Measurements from ENCODE around the gene OAF. TPM values are rescaled to one million over a fixed set of nuclear protein-coding genes. Genes with fewer than 3 reads are reported as not detected.
A peak's percentile ranks its signal among the peaks of the same experiment; 100 is the strongest.
"Not testable (repeated sequence)": the region's sequence is repeated elsewhere in the genome, so short reads cannot be mapped to it uniquely, and the experiment has no call there.

OAF gene
- total RNA-seq, 4 donors from 2014 or later: 31.7 to 77.1 (median 36.2) TPM

DNA sequence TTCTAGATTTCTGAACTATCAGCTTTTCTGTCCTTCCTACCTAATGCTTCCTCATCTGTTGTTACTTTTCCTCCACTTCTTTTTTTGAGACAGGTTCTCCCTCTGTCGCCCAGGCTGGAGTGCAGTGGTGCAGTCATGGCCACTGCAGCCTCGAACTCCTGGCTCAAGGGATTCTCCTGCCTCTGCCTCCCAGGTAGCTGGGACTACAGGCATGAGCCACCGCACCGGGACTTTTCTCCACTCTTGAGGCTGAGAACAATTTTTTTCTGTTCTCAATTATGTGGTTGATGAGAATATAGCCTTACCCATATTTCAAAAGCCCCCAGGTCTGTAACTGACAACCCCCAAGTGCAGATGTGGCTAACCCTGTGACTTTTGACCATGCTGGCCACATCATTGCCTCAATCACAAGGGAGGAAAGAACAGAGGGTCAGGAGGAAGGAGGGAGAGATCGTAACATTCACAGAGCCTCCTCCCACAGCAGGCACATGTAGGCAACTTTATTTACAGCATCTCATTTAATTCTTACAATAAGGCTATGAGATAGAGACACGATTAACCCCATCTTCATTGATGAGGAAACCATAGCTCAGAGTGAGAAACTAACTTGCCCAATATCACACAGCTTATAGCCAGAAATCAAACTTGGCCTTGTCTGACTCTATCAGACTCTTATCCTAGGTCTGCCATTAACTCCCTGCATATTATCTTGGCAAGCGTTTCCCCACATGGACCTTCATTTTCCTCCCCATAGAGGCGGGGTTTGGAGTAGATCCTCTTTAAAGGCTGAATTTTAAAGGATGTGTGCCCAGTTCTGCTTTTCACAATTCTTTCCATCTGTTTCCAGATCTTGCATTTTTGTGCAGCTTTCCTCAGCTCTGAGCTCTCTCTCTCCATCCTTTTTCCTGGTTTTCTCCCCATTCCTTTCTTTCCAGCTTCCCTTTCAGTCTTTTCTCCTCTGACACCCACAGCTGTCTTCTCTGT, 38.7 kb downstream of the OAF start:
- no peaks in the 10 kb centered on the region for H3K36me3 ChIP-seq
- DNase-seq: no peak
- H3K27me3 ChIP-seq: no peaks in the 10 kb centered on the region
- no peak overlapping the region for H3K4me3 ChIP-seq (replicated peaks in 1 of 3)
- peaks cover 0 to under 1% of the 10 kb centered on the region in 2 donors for H3K4me1 ChIP-seq
- 83 to 87% methylated on average over 8 of the region's 8 CpGs for WGBS, 2 donors
- no peak for TF ChIP-seq POLR2A (IDR thresholded peaks at IDR 0.05)
- TF ChIP-seq, protein P1, sequence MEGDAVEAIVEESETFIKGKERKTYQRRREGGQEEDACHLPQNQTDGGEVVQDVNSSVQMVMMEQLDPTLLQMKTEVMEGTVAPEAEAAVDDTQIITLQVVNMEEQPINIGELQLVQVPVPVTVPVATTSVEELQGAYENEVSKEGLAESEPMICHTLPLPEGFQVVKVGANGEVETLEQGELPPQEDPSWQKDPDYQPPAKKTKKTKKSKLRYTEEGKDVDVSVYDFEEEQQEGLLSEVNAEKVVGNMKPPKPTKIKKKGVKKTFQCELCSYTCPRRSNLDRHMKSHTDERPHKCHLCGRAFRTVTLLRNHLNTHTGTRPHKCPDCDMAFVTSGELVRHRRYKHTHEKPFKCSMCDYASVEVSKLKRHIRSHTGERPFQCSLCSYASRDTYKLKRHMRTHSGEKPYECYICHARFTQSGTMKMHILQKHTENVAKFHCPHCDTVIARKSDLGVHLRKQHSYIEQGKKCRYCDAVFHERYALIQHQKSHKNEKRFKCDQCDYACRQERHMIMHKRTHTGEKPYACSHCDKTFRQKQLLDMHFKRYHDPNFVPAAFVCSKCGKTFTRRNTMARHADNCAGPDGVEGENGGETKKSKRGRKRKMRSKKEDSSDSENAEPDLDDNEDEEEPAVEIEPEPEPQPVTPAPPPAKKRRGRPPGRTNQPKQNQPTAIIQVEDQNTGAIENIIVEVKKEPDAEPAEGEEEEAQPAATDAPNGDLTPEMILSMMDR (IDR thresholded peaks at IDR 0.05): no peak
- no peaks in the 10 kb centered on the region for H3K9me3 ChIP-seq
- intact Hi-C loops (cut with DNase I): no loop called here
- no peak overlapping the region for H3K27ac ChIP-seq

DNA sequence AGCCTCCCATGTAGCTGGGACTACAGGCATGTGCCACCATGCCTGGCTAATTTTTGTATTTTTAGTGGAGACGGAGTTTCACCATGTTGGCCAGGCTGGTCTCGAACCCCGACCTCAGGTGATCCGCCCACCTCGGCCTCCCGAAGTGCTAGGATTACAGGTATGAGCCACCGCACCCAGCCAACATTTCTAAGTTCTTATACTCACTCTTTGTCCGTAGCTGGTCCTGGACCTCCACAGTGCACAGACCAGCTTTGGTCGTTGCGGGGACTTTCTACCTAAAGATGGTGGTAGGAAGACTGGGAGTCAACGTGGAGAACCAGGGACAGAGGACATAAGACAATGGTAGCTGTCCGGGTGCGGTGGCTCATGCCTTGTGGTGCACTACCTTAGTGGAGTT, 42.5 kb downstream of the OAF start:
- DNase-seq; H3K4me3 ChIP-seq (replicated peaks in 1 of 3); H3K27ac ChIP-seq; H3K36me3 ChIP-seq; H3K9me3 ChIP-seq; H3K27me3 ChIP-seq; intact Hi-C loops (cut with DNase I); H3K4me1 ChIP-seq: not testable (repeated sequence)
- 93 to 94% methylated on average over 13 of the region's 13 CpGs for WGBS, 2 donors

DNA sequence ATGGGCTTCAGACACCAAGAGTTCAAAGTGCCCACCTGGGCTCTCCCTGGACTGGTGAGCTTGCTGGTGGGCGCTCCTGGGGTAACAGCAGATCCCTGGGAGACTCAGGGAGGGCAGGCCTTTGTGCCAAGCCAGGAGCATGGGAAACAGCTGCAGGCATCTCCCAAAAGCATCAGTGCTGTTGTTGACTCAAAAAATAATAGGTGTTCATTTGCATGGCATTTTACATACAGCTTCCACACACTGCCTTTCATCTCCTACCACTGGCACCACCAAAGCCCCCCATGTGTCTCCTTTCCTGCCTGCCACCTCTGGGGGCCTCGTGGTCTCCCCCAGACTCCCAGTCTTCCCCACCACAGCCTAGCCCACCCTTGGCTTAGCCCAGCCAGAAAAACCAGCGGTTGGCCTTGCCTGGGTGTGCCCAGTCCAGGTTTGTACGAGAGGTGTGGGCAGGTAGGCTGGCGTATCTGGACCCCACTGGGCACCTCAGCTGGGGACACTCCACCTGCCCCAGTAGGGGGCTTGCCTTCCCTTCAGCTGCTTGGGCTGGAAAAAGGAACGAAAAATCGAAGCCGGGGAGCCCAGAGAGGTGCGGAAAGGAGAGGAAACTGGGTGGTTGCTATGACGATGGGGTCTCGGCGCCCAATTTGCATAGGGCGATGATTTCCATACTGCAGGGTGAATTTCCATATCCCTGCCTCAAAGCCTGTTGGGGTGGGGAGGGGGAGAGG, 44.1 kb downstream of the OAF start:
- WGBS, 2 donors: 17 to 18% methylated on average over 13 of the region's 13 CpGs

DNA sequence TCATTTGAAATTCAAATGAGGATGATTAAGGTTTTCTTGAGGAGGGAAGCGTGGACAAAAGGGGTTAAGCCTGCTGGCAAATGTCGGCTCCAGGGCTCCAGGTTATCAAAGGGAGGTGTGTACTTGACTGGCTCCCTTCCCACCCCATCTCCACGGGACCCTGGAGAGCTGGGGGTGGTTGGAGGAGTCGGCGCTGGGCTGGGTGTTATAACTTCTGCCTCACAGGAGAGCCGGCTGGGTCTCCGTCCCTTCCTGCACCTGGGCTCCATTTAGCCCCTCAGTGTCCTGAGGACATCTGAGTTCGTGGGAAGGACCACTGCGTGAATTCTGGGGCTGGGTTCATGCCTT, 44.7 kb downstream of the OAF start:
- no peaks in the 10 kb centered on the region for H3K9me3 ChIP-seq
- no peak overlapping the region for H3K27ac ChIP-seq
- WGBS, 2 donors: 13 to 16% methylated on average over 9 of the region's 9 CpGs
- TF ChIP-seq POLR2A (IDR thresholded peaks at IDR 0.05): no peak
- TF ChIP-seq, protein P1 (IDR thresholded peaks at IDR 0.05): no peak
- no peak overlapping the region for H3K4me3 ChIP-seq (replicated peaks in 1 of 3)
- intact Hi-C loops (cut with DNase I): no loop called here
- H3K36me3 ChIP-seq: no peaks in the 10 kb centered on the region
- no peak for DNase-seq
- H3K27me3 ChIP-seq: no peaks in the 10 kb centered on the region
- H3K4me1 ChIP-seq: peaks cover 6 to 8% of the 10 kb centered on the region in 2 donors

More for the DNA sequence above, 44.1 kb downstream of the OAF start:
- Histone ChIP-seq H3K36me3 (no peaks in the 10 kb centered on the region), H3K27ac (no peak overlapping the region), H3K27me3 (no peaks in the 10 kb centered on the region), H3K4me1 (peaks cover 6 to 8% of the 10 kb centered on the region in 2 donors), H3K4me3 (replicated peaks in 1 of 3) (no peak overlapping the region), H3K9me3 (no peaks in the 10 kb centered on the region)
- intact Hi-C loops (cut with DNase I): no loop called here
- TF ChIP-seq, protein P1 (IDR thresholded peaks at IDR 0.05): no peak
- TF ChIP-seq POLR2A (IDR thresholded peaks at IDR 0.05): no peak
- DNase-seq: peak; percentile 17 to 26

DNA sequence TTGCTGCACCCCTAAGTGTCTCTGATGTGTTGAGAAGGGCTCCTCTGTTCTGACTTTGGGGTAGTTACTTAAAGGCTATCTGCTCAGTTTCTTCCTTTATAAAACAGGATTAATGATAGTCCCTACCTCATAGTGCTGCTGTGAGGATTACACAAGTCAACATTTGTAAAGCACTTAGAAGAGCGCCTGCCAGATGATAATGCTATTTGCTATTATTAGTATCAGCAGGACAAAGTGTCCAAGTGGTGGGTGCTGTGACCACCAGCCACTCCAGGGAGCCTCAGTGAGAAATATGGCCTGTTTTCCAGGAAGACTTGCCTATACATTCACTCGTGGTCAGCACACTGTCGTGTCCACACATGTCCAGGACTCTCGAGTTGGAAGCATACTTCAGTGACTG, 45.3 kb downstream of the OAF start:
- H3K9me3 ChIP-seq: no peaks in the 10 kb centered on the region
- TF ChIP-seq, protein P1 (IDR thresholded peaks at IDR 0.05): no peak
- TF ChIP-seq POLR2A (IDR thresholded peaks at IDR 0.05): no peak
- WGBS, 2 donors: 62 to 64% methylated on average over 4 of the region's 4 CpGs
- no peaks in the 10 kb centered on the region for H3K36me3 ChIP-seq
- peaks cover 6 to 8% of the 10 kb centered on the region in 2 donors for H3K4me1 ChIP-seq
- no peak for DNase-seq
- no peak overlapping the region for H3K4me3 ChIP-seq (replicated peaks in 1 of 3)
- H3K27ac ChIP-seq: no peak overlapping the region
- intact Hi-C loops (cut with DNase I): no loop called here
- H3K27me3 ChIP-seq: no peaks in the 10 kb centered on the region
